GM11168 (cell line): ENCODE data around the gene PPP1R14B.

Source experiments
- in situ Hi-C: fragments of 300-500 bp; cut with MboI; formaldehyde crosslinking; loops from one replicate; pipeline ENCODE4 v1.12.0; 2022; ENCODE audit warnings: low sequenced_read_pairs; ENCODE audit not compliant: unreplicated experiment

The PPP1R14B gene

GRCh38 chr11:64246871-64247728 is at the start of gene PPP1R14B:
Gene PPP1R14B, minus strand, starts transcription at chr11:64246943. Its CDS starts 270 bp downstream, at chr11:64246673.
- in situ Hi-C loops = no loop called here

GRCh38 chr11:64296236-64296635 is 49.5 kb upstream of the PPP1R14B start:
- in situ Hi-C loops = no loop called here

GRCh38 chr11:64295760-64296159 is 49.0 kb upstream of the PPP1R14B start:
- in situ Hi-C loops = no loop called here

GRCh38 chr11:64294774-64295173 is 48.0 kb upstream of the PPP1R14B start:
- in situ Hi-C loops = no loop called here

DNA sequence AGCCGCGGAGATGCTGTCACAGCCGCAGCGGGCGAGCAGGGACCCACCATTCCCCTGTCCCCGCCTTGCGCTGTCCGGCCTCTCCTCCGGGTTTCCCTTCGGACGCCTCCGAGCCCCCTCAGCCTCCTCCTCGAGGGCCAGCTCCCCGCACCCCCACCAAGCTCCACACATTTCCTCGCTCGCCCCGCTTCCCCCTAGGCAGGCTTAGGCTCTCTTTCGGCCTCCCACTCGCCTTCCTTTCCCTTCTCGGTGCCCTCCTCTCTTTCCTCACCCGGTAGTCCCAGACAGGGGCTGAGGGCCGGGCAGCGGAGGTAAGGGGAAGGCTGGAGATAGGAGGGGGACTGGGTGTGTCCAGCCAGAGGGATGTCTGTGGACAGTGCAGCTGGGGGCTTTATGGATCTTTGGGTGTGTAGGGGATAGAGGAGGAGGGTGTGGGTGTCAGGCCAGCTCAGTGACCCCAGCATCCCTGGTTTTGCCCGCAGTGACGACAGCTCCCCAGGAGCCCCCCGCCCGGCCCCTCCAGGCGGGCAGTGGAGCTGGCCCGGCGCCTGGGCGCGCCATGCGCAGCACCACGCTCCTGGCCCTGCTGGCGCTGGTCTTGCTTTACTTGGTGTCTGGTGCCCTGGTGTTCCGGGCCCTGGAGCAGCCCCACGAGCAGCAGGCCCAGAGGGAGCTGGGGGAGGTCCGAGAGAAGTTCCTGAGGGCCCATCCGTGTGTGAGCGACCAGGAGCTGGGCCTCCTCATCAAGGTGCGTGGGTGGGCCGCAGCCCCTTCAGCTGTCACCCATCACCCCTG is 45.9 kb upstream of the PPP1R14B start:
- in situ Hi-C loops = no loop called here

GRCh38 chr11:64291752-64292459 is 45.2 kb upstream of the PPP1R14B start:
- in situ Hi-C loops = no loop called here

GRCh38 chr11:64291262-64291751 is 44.6 kb upstream of the PPP1R14B start, which contains the start of gene KCNK4:
Gene KCNK4, plus strand, starts transcription at chr11:64291302. Its CDS starts 1,717 bp downstream, at chr11:64293019.
- in situ Hi-C loops = no loop called here

DNA sequence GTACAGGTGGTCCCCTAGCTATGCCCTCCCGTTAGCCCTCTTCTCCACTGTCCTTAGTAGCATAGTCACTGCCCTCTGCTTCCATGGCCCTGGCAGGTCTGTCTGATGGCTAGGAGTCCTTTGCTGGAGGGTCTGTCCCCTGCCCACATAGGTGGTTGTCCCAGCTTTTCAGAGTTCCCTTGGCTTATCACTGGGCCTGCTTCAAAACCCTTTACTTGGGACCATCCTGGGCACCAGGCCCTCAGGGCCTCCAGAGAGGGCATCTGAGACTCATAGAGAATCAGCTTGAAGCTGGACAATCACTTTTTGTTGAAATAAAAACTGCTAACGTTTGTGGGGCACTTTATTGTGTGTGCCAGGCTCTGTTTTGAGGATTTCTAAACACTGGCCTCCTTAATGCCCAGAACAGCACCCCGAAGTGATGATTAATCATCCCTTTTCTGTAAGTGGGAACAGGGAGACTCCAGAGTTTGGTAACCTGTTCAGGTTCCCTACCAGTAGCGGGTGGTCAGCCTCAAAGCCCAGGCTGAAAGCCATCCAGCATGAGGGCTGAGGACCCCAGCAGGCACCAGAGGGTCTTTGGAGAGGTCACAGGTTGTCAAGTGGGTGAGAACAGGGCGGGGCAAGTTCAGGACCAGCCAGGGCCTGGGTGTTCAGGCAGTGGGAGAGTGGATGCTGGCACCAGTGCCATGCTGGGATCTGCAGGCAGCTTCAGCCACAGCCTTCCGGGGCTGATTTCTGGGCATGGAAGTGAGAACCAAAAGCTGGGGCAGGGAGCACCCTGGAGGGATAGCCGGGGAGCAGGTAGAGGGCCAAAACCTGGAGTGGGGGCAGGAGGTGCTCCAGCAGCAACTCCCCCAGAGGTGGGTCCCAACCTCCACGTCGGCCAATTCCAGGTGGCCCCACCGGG is 43.9 kb upstream of the PPP1R14B start:
- in situ Hi-C loops = no loop called here

GRCh38 chr11:64289002-64289564 is 42.3 kb upstream of the PPP1R14B start:
- in situ Hi-C loops = no loop called here

DNA sequence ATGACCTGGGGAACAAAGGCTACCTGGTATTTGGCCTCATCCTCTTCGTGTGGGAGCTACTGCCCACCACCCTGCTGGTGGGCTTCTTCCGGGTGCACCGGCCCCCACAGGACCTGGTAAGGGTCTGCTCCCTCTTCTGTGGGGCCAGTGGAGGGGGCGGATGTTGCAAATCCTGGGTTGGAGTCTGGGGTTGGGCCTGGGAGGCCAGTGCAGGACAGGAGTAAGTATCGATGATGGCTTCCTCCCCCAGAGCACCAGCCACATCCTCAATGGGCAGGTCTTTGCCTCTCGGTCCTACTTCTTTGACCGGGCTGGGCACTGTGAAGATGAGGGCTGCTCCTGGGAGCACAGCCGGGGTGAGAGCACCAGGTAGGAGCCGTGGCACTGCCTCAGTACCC is 41.6 kb upstream of the PPP1R14B start:
- in situ Hi-C loops = no loop called here

DNA sequence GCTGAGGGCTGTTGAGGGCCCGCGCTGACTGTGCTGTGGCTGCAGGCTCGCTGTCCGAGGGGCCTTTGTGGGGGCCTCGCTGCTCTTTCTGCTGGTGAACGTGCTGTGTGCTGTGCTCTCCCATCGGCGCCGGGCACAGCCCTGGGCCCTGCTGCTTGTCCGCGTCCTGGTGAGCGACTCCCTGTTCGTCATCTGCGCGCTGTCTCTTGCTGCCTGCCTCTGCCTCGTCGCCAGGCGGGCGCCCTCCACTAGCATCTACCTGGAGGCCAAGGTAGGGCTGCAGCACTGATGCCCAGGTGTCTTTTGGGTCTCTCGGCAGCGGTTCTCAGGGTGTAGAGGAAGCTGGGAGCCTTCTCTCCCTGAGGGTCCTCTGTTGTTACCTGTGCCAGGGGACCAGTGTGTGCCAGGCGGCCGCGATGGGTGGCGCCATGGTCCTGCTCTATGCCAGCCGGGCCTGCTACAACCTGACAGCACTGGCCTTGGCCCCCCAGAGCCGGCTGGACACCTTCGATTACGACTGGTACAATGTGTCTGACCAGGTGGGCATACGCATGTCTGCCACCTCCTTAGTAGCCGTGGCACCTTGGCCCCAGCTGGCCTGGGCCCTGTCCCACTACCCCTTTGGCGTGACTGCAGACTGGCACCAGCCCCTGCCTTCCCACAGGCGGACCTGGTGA is 41.1 kb upstream of the PPP1R14B start:
- in situ Hi-C loops = no loop called here

- in situ Hi-C loops = no loop called here
These were observed 40.0 kb upstream of the PPP1R14B start for GRCh38 chr11:64286801-64287159.

GRCh38 chr11:64285885-64286800 is 39.4 kb upstream of the PPP1R14B start:
- in situ Hi-C loops = no loop called here

- in situ Hi-C loops = no loop called here
These were observed 38.5 kb upstream of the PPP1R14B start, which contains the start of gene GPR137 for GRCh38 chr11:64284962-64285884. Gene GPR137, plus strand, starts transcription at chr11:64285848. Its CDS starts 677 bp downstream, at chr11:64286525.

DNA sequence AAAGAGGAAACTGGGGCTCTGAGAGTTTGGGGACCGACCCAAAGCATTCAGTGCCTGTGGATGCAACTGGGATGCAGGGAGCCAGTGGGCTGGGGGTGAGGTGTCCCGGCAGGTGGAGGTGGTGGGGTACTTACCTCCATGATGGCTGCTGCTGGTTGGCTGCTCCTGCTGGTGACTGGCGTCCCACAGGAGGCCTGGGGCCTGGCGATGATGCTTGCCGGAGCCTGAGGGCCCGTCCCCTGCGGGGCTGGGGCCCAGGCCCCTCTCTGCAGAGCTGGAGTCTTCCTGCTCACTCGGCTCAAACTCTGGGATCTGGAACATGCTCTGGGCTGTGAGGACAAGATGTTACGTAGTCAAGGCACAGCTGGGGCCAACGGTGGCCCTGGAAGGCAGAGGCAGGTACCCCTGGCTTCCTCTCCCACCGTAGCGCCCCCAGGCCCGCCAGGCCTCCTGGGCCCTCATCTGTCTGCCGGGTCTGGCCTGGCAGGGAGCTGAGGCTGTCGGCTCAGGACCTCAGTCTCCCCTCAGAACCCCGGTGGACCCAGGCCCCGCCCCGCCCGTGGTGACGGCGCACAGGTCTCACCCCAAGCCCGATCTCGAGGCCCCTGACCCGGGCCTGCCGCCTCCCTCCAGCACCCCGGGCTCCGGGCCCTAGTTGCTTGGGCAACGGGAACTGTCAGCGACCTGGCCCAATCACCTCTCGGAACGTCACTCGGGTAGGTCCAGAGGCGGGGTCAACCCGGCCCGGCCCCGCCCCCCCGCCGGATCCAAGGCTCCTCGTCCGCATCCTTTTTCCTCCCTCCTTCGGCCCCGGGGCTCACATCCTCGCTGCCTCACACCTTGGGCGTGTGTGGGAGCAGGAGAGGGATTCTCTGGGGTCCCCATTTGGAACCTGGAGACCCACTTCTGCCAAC is 37.6 kb upstream of the PPP1R14B start, which contains the start of gene BAD:
BAD (minus strand) TSS at position 618 of the 914 bp plus-strand sequence; CDS start at position 321, 297 bp downstream.
- in situ Hi-C loops = no loop called here
